PFSK-1 (cell line): ENCODE data around the gene MINAR1.

Source experiments
- FOXP2 ChIP-seq: optimal IDR thresholded peaks from 2 replicates; pipeline ENCODE3; 2011; ENCODE audit warnings: borderline replicate concordance, control low read depth, inconsistent platforms; ENCODE audit not compliant: insufficient read depth; ENCODE audit errors: extremely low read length, extremely low read depth
- POLR2AphosphoS5 ChIP-seq: IDR thresholded peaks from 2 replicates; pipeline ENCODE4 v1.6.1; 2012; ENCODE audit warnings: low read depth, mild to moderate bottlenecking, control low read depth, low read length, moderate library complexity
- REST ChIP-seq, 2 experiments: IDR thresholded peaks; 2 replicates each; pipeline versions ENCODE4 v1.6.1 to v1.8.0; 2011 to 2012; ENCODE audit warnings: low read depth in 2 of 2, low read length in 2 of 2, control low read depth in 1 of 2, inconsistent platforms in 1 of 2, mild to moderate bottlenecking in 1 of 2, moderate library complexity in 1 of 2; ENCODE audit not compliant: insufficient read depth in 1 of 2
- SIN3A ChIP-seq: IDR thresholded peaks from 2 replicates; pipeline ENCODE4 v1.6.1; 2012; ENCODE audit warnings: mild to moderate bottlenecking, low read length, moderate library complexity, borderline replicate concordance; ENCODE audit not compliant: insufficient read depth
- TAF1 ChIP-seq: IDR thresholded peaks from 2 replicates; pipeline ENCODE4 v1.6.1; 2012; ENCODE audit warnings: low read length, control low read depth, borderline replicate concordance; ENCODE audit not compliant: insufficient read depth

Gene MINAR1

DNA sequence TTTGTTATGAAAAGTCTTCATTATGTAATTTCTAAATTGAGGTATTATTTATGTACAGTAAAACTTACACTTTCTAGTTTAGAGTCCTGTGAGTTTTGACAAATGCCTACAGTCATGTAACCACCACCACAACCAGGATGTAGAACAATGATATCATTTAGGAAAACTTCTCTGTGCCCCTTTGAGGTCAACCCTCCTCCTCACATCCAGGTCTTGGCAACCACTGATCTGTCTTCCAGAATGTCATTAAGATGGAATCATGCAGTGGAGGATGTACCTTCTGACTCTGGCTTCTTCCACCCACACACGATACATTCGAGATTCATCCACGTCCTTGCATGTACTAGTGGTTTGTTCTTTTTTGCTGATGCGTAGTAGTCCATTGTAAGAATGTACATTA is 23.2 kb downstream of the MINAR1 start:
- TF ChIP-seq TAF1: no peak
- no peak for TF ChIP-seq SIN3A
- no peak for TF ChIP-seq FOXP2
- no peak for TF ChIP-seq POLR2AphosphoS5
- TF ChIP-seq REST (IDR thresholded peaks at IDR 0.05; ENCODE audit: insufficient read depth in 1 of 2, low read depth in 2 of 2, low read length in 2 of 2): no peak

GRCh38 chr15:79455943-79456342 is 23.8 kb downstream of the MINAR1 start:
- TF ChIP-seq POLR2AphosphoS5: no peak
- TF ChIP-seq REST (IDR thresholded peaks at IDR 0.05; ENCODE audit: insufficient read depth in 1 of 2, low read depth in 2 of 2, low read length in 2 of 2): no peak
- TF ChIP-seq TAF1: no peak
- no peak for TF ChIP-seq FOXP2
- no peak for TF ChIP-seq SIN3A

DNA sequence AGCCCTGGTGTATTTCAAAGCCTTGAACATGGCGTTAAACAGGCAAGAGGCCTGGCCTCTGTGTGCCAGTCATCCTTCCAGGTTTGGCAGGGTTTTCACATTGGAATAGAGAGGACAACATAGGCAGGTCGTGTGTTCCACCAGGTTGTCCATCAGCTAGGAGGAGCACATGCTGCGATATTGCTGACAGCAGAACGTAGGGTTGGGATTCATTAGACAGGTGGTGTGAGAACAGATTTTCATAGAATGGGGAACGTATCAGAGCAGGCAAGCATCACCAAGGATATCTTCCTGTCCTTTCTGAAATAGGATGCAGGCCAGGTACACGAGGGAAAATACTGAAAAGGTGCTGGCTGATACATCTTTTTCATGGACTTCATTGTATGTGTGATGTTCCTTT is 26.4 kb downstream of the MINAR1 start:
- no peak for TF ChIP-seq REST (IDR thresholded peaks at IDR 0.05; ENCODE audit: insufficient read depth in 1 of 2, low read depth in 2 of 2, low read length in 2 of 2)

DNA sequence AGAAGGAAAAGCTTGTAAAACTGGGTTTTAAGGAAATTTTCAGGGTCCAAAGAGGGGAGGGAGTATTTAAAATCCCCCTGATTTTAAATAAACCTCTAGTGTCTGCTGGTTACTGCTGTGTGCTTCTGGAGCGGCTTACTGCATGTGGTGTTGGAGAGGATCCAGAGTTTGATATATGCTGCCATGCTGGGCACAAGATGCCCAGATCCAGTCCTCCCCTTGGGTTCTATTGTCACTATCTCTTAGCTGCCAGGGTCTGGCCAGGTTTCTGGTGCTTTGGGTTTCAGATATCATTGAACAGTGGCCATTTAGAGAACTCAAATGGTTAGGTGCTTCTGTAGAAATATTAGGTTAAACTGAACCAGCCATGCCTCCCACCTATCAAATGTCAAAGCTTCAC is 27.5 kb downstream of the MINAR1 start:
- TF ChIP-seq FOXP2 (no peak), TAF1 (no peak), POLR2AphosphoS5 (no peak), SIN3A (no peak), REST (IDR thresholded peaks at IDR 0.05; ENCODE audit: insufficient read depth in 1 of 2, low read depth in 2 of 2, low read length in 2 of 2) (no peak)

DNA sequence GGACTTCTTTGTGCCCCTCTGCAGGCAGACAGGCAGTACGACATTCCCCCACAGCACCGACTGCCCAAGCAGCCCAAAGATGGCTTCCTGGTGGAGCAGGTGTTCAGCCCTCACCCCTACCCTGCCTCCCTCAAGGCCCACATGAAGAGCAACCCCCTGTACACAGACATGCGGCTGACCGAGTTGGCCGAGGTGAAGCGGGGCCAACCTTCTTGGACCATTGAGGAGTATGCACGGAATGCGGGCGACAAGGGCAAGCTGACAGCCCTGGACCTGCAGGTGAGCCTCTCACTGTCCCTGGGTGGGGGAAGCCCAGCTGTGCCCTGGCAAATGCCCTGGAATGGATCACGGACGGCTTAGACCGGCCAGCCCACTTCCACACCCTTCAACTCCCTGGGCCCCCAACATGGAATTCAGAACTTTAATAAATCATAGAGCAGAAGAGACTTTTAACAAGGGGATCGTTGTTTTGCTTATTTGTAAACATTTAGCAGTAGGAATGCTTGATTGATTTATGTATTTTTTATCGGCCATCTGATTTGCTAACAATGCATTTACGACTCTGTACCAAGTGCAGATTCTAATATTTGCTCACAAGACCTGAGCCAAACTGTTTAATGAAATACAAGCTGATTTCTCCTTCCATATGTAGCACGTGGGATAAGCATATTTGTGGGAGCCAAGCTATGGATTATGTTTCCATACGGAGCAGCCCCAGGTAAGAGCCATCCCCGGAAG is 31.1 kb downstream of the MINAR1 start:
- no peak for TF ChIP-seq POLR2AphosphoS5
- TF ChIP-seq TAF1: no peak
- TF ChIP-seq REST (IDR thresholded peaks at IDR 0.05; ENCODE audit: insufficient read depth in 1 of 2, low read depth in 2 of 2, low read length in 2 of 2): no peak
- TF ChIP-seq SIN3A: no peak
- no peak for TF ChIP-seq FOXP2
